Measurements from ENCODE around the gene PLPP4. TPM values are rescaled to one million over a fixed set of nuclear protein-coding genes. Genes with fewer than 3 reads are reported as not detected.

The PLPP4 gene
- total and polyA plus RNA-seq, 2 of the 13 experiments (the other 11 are each of a cell fraction or from before 2014, with no cell fraction given) = not detected

GRCh38 chr10:120578890-120579289, 121.9 kb downstream of the PLPP4 start (continued):
- no peak for TF ChIP-seq AHDC1 (CRISPR knock-in tag; IDR thresholded peaks at IDR 0.05; ENCODE audit: borderline replicate concordance)
- TF ChIP-seq RERE (CRISPR knock-in tag; IDR thresholded peaks at IDR 0.05; ENCODE audit: low read depth) = no peak
- no peak for TF ChIP-seq GABPA (IDR thresholded peaks at IDR 0.05; ENCODE audit: low read depth, low read length)
- TF ChIP-seq GABPA (CRISPR knock-in tag; IDR thresholded peaks at IDR 0.05; ENCODE audit: low read depth) = no peak
- no peak for TF ChIP-seq MED13 (CRISPR knock-in tag; IDR thresholded peaks at IDR 0.05)
- TF ChIP-seq HNRNPUL1 (IDR thresholded peaks at IDR 0.05; ENCODE audit: low read depth, low read length) = no peak
- no peak for TF ChIP-seq ARHGAP35 (CRISPR knock-in tag; IDR thresholded peaks at IDR 0.05; ENCODE audit: borderline replicate concordance)
- TF ChIP-seq PITX1 (CRISPR knock-in tag; IDR thresholded peaks at IDR 0.05) = no peak
- no peak for TF ChIP-seq CC2D1A (CRISPR knock-in tag; IDR thresholded peaks at IDR 0.05)
- no peak for TF ChIP-seq NKX3-1 (CRISPR knock-in tag; IDR thresholded peaks at IDR 0.05)

Measured in HepG2 (cell line).